HCT116 (cell line): ENCODE results near the gene PGGHG. TPM values are rescaled to one million over a fixed set of nuclear protein-coding genes. Genes with fewer than 3 reads are reported as not detected.

Experiments
- ATAC-seq: fragments of 200-7000 bp; cut with Tn5 transposase; 2 replicates; pipeline ENCODE4 v1.9.1; 2020; ENCODE audit warnings: mild to moderate bottlenecking, moderate library complexity
- BruUV-seq: library from RNA; stranded (reverse); fragments of 400-500 nt; replicated peaks from 2 replicates; lab custom pipeline; 2021; lab: Mats Ljungman, UMichigan
- CTCF ChIA-PET: fragments of 300-600 bp; sonication (Branson Sonifier 250); formaldehyde crosslinking; loops from one replicate; lab custom pipeline; 2021; ENCODE audit warnings: antibody characterized with exemption; lab: Charles Lee
- POLR2A ChIA-PET: fragments of 300-600, 350-600 bp; sonication (Branson Sonifier 250); formaldehyde crosslinking; loops from one replicate; lab custom pipeline; 2021; ENCODE audit warnings: antibody characterized with exemption; lab: Charles Lee
- RAD21 ChIA-PET, 2 experiments: fragments of 300-600 bp; sonication (Branson Sonifier 250); formaldehyde crosslinking; loops; one replicate each; lab custom pipeline; 2023; ENCODE audit warnings: low total read pairs in 2 of 2; ENCODE audit not compliant: uncharacterized antibody in 2 of 2, unreplicated experiment in 2 of 2, low non-redundant PET in 1 of 2; lab: Charles Lee
- DNase-seq: peaks from one replicate; pipeline ENCODE4 v3.0.0-alpha.2; 2010; ENCODE audit warnings: low read depth, low spot score
- H2AFZ ChIP-seq: fragments of 200-600 bp; shearing (Covaris generic), sonication (generic); 2 replicates; pipeline ENCODE4 v1.6.1; 2017; ENCODE audit warnings: low read depth, mixed run types, mixed read lengths, antibody characterized with exemption, low read length; ENCODE audit not compliant: poor library complexity, severe bottlenecking
- H3K27ac ChIP-seq: 2 replicates; pipeline ENCODE4 v1.5.1; 2012; ENCODE audit warnings: low read depth, low read length
- H3K27me3 ChIP-seq: fragments of 200-600 bp; sonication (generic); 2 replicates; pipeline ENCODE4 v1.6.1; 2016; ENCODE audit warnings: mixed run types, low read length, mixed read lengths; ENCODE audit not compliant: insufficient read depth
- H3K36me3 ChIP-seq, 2 experiments: fragments of 200-500 bp in 1 of 2; fragments of 200-600 bp in 1 of 2; sonication (Bioruptor generic) in 1 of 2; sonication (generic) in 1 of 2; 2 replicates each; pipeline versions ENCODE4 v1.5.1 to v1.6.1; 2014 to 2016; ENCODE audit warnings: low read length in 2 of 2, inconsistent platforms in 1 of 2, mixed read lengths in 1 of 2, mixed run types in 1 of 2; ENCODE audit not compliant: insufficient read depth in 2 of 2, control insufficient read depth in 1 of 2
- H3K4me1 ChIP-seq, 2 experiments: fragments of 200-600 bp in 1 of 2; sonication (generic) in 1 of 2; 2 replicates each; pipeline versions ENCODE4 v1.5.1 to v1.6.1; 2012 to 2017; ENCODE audit warnings: low read length in 2 of 2, inconsistent platforms in 1 of 2, mild to moderate bottlenecking in 1 of 2, mixed read lengths in 1 of 2, mixed run types in 1 of 2, moderate library complexity in 1 of 2; ENCODE audit not compliant: insufficient read depth in 2 of 2, control insufficient read depth in 1 of 2
- H3K4me2 ChIP-seq: fragments of 200-600 bp; sonication (generic); 2 replicates; pipeline ENCODE4 v1.6.1; 2017; ENCODE audit warnings: mixed run types, low read length, mixed read lengths
- H3K4me3 ChIP-seq, 2 experiments: fragments of 200-600 bp in 1 of 2; sonication (generic) in 1 of 2; replicated peaks in 1 of 2; 2 replicates each; pipeline ENCODE4 v1.5.1; 2011 to 2016; ENCODE audit warnings: low read length in 2 of 2, control low read depth in 1 of 2, low read depth in 1 of 2, mild to moderate bottlenecking in 1 of 2, mixed read lengths in 1 of 2, mixed run types in 1 of 2
- H3K79me2 ChIP-seq: fragments of 200-600 bp; sonication (generic); 2 replicates; pipeline ENCODE4 v1.6.1; 2017; ENCODE audit warnings: mild to moderate bottlenecking, mixed run types, low read length, moderate library complexity, mixed read lengths; ENCODE audit not compliant: insufficient read depth
- H3K9ac ChIP-seq: fragments of 200-600 bp; sonication (generic); 2 replicates; pipeline ENCODE4 v1.6.1; 2016; ENCODE audit warnings: low read length, mixed read lengths
- H3K9me2 ChIP-seq: fragments of 200-600 bp; sonication (generic), shearing (Covaris generic); 2 replicates; pipeline ENCODE4 v1.6.1; 2017; ENCODE audit warnings: mixed run types, mild to moderate bottlenecking, moderate library complexity; ENCODE audit not compliant: insufficient read depth
- H3K9me3 ChIP-seq, 2 experiments: fragments of 200-500 bp in 1 of 2; fragments of 200-600 bp in 1 of 2; sonication (Bioruptor generic) in 1 of 2; sonication (generic) in 1 of 2; 2 replicates each; pipeline ENCODE4 v1.6.1; 2014 to 2017; ENCODE audit warnings: low read length in 2 of 2, mixed read lengths in 2 of 2, inconsistent platforms in 1 of 2, low read depth in 1 of 2, mild to moderate bottlenecking in 1 of 2, mixed run types in 1 of 2, moderate library complexity in 1 of 2; ENCODE audit not compliant: control insufficient read depth in 1 of 2, insufficient read depth in 1 of 2
- H4K20me1 ChIP-seq: fragments of 200-600 bp; sonication (generic), shearing (Covaris generic); 2 replicates; pipeline ENCODE4 v1.6.1; 2017; ENCODE audit warnings: mixed run types, mild to moderate bottlenecking, moderate library complexity; ENCODE audit not compliant: insufficient read depth
- ATF3 ChIP-seq: IDR thresholded peaks from 2 replicates; pipeline ENCODE4 v1.6.1; 2012
- CBX3 ChIP-seq: IDR thresholded peaks from 2 replicates; pipeline ENCODE4 v1.6.1; 2012; ENCODE audit warnings: low read depth
- CEBPB ChIP-seq: IDR thresholded peaks from 2 replicates; pipeline ENCODE4 v1.6.1; 2012; ENCODE audit warnings: low read depth
- CTCF ChIP-seq, 3 experiments: fragments of 200-600 bp in 1 of 3; sonication (generic) in 1 of 3; IDR thresholded peaks in 2 of 3; conservative IDR thresholded peaks in 1 of 3; 2 replicates each; pipeline ENCODE4 v1.5.1; 2012 to 2017; ENCODE audit warnings: low read depth in 2 of 3, low read length in 2 of 3, antibody characterized with exemption in 1 of 3, borderline replicate concordance in 1 of 3, control low read depth in 1 of 3, mild to moderate bottlenecking in 1 of 3, mixed read lengths in 1 of 3, mixed run types in 1 of 3, moderate library complexity in 1 of 3; ENCODE audit not compliant: insufficient read depth in 1 of 3
- EZH2 ChIP-seq: fragments of 200-600 bp; sonication (generic); IDR thresholded peaks from 2 replicates; pipeline ENCODE4 v1.6.1; 2017; ENCODE audit warnings: antibody characterized with exemption, mixed run types
- EZH2phosphoT487 ChIP-seq: fragments of 200-600 bp; IDR thresholded peaks from 2 replicates; pipeline ENCODE4 v1.6.1; 2018; ENCODE audit warnings: antibody characterized with exemption, borderline replicate concordance
- POLR2A ChIP-seq: IDR thresholded peaks from 2 replicates; pipeline ENCODE4 v1.7.0; 2011; ENCODE audit warnings: borderline replicate concordance; ENCODE audit not compliant: insufficient read depth, insufficient read length; ENCODE audit errors: extremely low read depth
- POLR2AphosphoS5 ChIP-seq: IDR thresholded peaks from 2 replicates; pipeline ENCODE4 v1.6.1; 2011; ENCODE audit warnings: mild to moderate bottlenecking, low read depth, low read length, moderate library complexity
- RAD21 ChIP-seq: IDR thresholded peaks from 2 replicates; pipeline ENCODE4 v1.6.1; 2012; ENCODE audit warnings: low read depth, mild to moderate bottlenecking
- SIN3A ChIP-seq: IDR thresholded peaks from 2 replicates; pipeline ENCODE4 v1.6.1; 2012; ENCODE audit warnings: low read depth
- SP1 ChIP-seq: IDR thresholded peaks from 2 replicates; pipeline ENCODE4 v1.6.1; 2012; ENCODE audit warnings: low read depth
- TCF7L2 ChIP-seq: IDR thresholded peaks from 2 replicates; pipeline ENCODE4 v1.7.0; 2011; ENCODE audit warnings: borderline replicate concordance, inconsistent platforms; ENCODE audit not compliant: insufficient read depth, insufficient read length; ENCODE audit errors: extremely low read depth
- YY1 ChIP-seq: IDR thresholded peaks from 2 replicates; pipeline ENCODE4 v1.6.1; 2011; ENCODE audit warnings: low read length, low read depth, moderate library complexity, mild to moderate bottlenecking; ENCODE audit not compliant: insufficient replicate concordance; ENCODE audit errors: extremely low read depth
- ZFX ChIP-seq: fragments of 450-650 bp; IDR thresholded peaks from 2 replicates; pipeline ENCODE4 v1.6.1; 2017
- ZNF274 ChIP-seq: fragments of 200-500 bp; sonication (Bioruptor generic); IDR thresholded peaks from 2 replicates; pipeline ENCODE4 v1.6.1; 2014; ENCODE audit warnings: mild to moderate bottlenecking, low read depth, low read length, inconsistent platforms
- intact Hi-C: fragments of 100-400 bp; cut with micrococcal nuclease; formaldehyde crosslinking; loops from 2 replicates; pipeline ENCODE4 v1.10.0; 2022
- total RNA-seq: library from RNA; stranded (reverse); gene quantifications from one replicate; pipeline ENCODE4 v1.2.1, GENCODE V29; 2021; ENCODE audit not compliant: unreplicated experiment
- TF ChIP-seq, protein P1 (sequence below): IDR thresholded peaks from 2 replicates; pipeline ENCODE4 v1.6.1; 2012; ENCODE audit warnings: low read depth

PGGHG gene
- total RNA-seq, 1 experiment from 2014 or later, result 57.5 TPM

- ChIA-PET CTCF (no interaction called here), RAD21 (no interaction called here)
- no peaks in the 10 kb centered on the region for H3K9me3 ChIP-seq
- no peak overlapping the region for H3K27ac ChIP-seq
- TF ChIP-seq ATF3 (no peak), CTCF (IDR thresholded peaks at IDR 0.05 in 2 of 3, conservative IDR thresholded peaks at IDR 0.05 in 1 of 3; ENCODE audit: borderline replicate concordance in 1 of 3, insufficient read depth in 1 of 3, low read depth in 2 of 3, low read length in 2 of 3) (no peak), YY1 (no peak), SIN3A (no peak), POLR2AphosphoS5 (no peak), SP1 (no peak), TCF7L2 (no peak), CBX3 (no peak), CEBPB (no peak), POLR2A (no peak), EZH2 (no peak), ZFX (no peak), EZH2phosphoT487 (no peak), RAD21 (no peak), ZNF274 (no peak)
- TF ChIP-seq, protein P1, sequence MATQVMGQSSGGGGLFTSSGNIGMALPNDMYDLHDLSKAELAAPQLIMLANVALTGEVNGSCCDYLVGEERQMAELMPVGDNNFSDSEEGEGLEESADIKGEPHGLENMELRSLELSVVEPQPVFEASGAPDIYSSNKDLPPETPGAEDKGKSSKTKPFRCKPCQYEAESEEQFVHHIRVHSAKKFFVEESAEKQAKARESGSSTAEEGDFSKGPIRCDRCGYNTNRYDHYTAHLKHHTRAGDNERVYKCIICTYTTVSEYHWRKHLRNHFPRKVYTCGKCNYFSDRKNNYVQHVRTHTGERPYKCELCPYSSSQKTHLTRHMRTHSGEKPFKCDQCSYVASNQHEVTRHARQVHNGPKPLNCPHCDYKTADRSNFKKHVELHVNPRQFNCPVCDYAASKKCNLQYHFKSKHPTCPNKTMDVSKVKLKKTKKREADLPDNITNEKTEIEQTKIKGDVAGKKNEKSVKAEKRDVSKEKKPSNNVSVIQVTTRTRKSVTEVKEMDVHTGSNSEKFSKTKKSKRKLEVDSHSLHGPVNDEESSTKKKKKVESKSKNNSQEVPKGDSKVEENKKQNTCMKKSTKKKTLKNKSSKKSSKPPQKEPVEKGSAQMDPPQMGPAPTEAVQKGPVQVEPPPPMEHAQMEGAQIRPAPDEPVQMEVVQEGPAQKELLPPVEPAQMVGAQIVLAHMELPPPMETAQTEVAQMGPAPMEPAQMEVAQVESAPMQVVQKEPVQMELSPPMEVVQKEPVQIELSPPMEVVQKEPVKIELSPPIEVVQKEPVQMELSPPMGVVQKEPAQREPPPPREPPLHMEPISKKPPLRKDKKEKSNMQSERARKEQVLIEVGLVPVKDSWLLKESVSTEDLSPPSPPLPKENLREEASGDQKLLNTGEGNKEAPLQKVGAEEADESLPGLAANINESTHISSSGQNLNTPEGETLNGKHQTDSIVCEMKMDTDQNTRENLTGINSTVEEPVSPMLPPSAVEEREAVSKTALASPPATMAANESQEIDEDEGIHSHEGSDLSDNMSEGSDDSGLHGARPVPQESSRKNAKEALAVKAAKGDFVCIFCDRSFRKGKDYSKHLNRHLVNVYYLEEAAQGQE, result no peak
- TF ChIP-seq, all 23 proteins: peak for 0
- Histone ChIP-seq H3K4me1 (peaks cover 6 to 16% of the 10 kb centered on the region in 2 experiments; a peak in 3 of 4 replicates), H3K36me3 (peaks cover 36 to 50% of the 10 kb centered on the region in 2 experiments; a peak in 3 of 4 replicates), H2AFZ (no peak overlapping the region), H3K9me2 (no peaks in the 10 kb centered on the region), H3K9ac (no peak overlapping the region), H3K79me2 (peaks cover 82% of the 10 kb centered on the region), H3K4me3 (no peak overlapping the region), H3K4me2 (no peak overlapping the region), H3K27me3 (no peaks in the 10 kb centered on the region), H4K20me1 (0 out of 2 replicates have a peak, but pooled peaks cover 5% of the 10 kb centered on the region)
- BruUV-seq, result no TSS peak
- DNase-seq (no peak), ATAC-seq (no peak)
- intact Hi-C loops, result no loop called here
- POLR2A ChIA-PET, result no interaction called here
Measured at GRCh38 chr11:240315-240714, 48.6 kb upstream of the PGGHG start.
